Sigmoid colon (tissue), 7 donors: ENCODE results near the gene CCSER1. TPM values are rescaled to one million over a fixed set of nuclear protein-coding genes. Genes with fewer than 3 reads are reported as not detected.

Experiments used
- DNase-seq: peaks from one replicate; pipeline ENCODE4 v3.0.0-alpha.2; 2019
- H3K27ac ChIP-seq, 4 donors: fragments of 200-600 bp; sonication (generic); one replicate each; pipeline ENCODE4 v1.5.1; 2016 to 2019; ENCODE audit warnings: mild to moderate bottlenecking in 1 of 4
- H3K27me3 ChIP-seq, 3 donors: fragments of 200-600 bp; sonication (generic); one replicate each; pipeline ENCODE4 v1.5.1; 2019; ENCODE audit warnings: mild to moderate bottlenecking in 1 of 3
- H3K36me3 ChIP-seq, 4 donors: fragments of 200-600 bp; sonication (generic); one replicate each; pipeline ENCODE4 v1.5.1; 2016 to 2019
- H3K4me1 ChIP-seq, 4 donors: fragments of 200-600 bp; sonication (generic); one replicate each; pipeline ENCODE4 v1.5.1; 2017 to 2019
- H3K4me3 ChIP-seq, 4 donors: fragments of 200-600 bp; sonication (generic); one replicate each; pipeline ENCODE4 v1.5.1; 2017 to 2019; ENCODE audit warnings: mild to moderate bottlenecking in 2 of 4, moderate library complexity in 1 of 4
- H3K9me3 ChIP-seq, 4 donors: fragments of 200-600 bp in 3 of 4; sonication (generic) in 3 of 4; one replicate each; pipeline versions ENCODE4 v1.5.1 to v1.6.1; 2013 to 2019
- CTCF ChIP-seq, 4 experiments: fragments of 450-650 bp in 3 of 4; fragments of 200-600 bp in 1 of 4; IDR thresholded peaks; one replicate each; pipeline ENCODE4 v1.5.1; 2016 to 2019; ENCODE audit warnings: antibody characterized with exemption in 4 of 4, mild to moderate bottlenecking in 3 of 4, moderate library complexity in 2 of 4
- EP300 ChIP-seq, 4 donors: sonication (generic); formaldehyde crosslinking; IDR thresholded peaks; one replicate each; pipeline ENCODE4 v1.6.1; 2017; ENCODE audit warnings: antibody characterized with exemption in 4 of 4
- POLR2A ChIP-seq, 2 donors: fragments of 450-650 bp; IDR thresholded peaks; one replicate each; pipeline ENCODE4 v1.6.1; 2016; ENCODE audit warnings: antibody characterized with exemption in 2 of 2, mild to moderate bottlenecking in 2 of 2, moderate library complexity in 2 of 2
- POLR2AphosphoS5 ChIP-seq, 4 donors: sonication (generic); formaldehyde crosslinking; IDR thresholded peaks; one replicate each; pipeline ENCODE4 v1.6.1; 2017; ENCODE audit warnings: antibody characterized with exemption in 4 of 4
- WGBS, 2 donors: extraction: QIAGEN DNeasy Blood & Tissue Kit; methylation state at CpG; one replicate each; pipeline ENCODE4 v1.1.7; 2013; 5-methylcytosine and 5-hydroxymethylcytosine counted together
- intact Hi-C: fragments of 100-400 bp; cut with DNase I; formaldehyde crosslinking; loops from one replicate; pipeline ENCODE4 v1.15.1; 2023
- polyA plus RNA-seq, 3 donors: library from polyadenylated mRNA; stranded (reverse); fragments of 200-250 nt; gene quantifications; one replicate each; pipeline ENCODE4 v1.2.3, GENCODE V29; 2013
- total RNA-seq, 4 donors: library from RNA; depleted of rRNA; stranded (reverse); fragments of >200 nt; gene quantifications; one replicate each; pipeline ENCODE4 v1.1.0, GENCODE V29; 2016
- donor health status: healthy with polysubstance abuse.
- donor health status: Bipolar disorder and iron deficiency.
- donor health status: healthy.

CCSER1 gene
- total and polyA plus RNA-seq, 7 donors = 1.6 to 7.2 (median 4.2) TPM

DNA sequence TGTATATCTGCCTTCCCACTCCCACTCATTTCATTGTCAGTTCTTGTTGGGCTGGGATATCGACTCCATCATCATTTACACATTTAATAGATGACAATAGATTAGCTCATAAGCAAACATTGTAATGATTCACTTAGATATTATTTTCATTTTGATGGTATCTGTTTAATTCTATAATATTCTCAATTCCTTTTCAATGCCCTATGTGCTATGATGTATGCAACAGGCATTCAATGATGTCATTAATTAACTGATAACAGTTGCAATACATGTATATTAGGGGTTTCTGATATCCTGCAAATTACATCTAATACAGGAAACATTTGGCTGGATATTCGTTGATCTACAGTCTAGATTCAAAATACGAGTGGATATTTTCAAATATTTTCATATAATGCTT lies 850.5 kb downstream of the CCSER1 start:
- no peaks in the 10 kb centered on the region for H3K27me3 ChIP-seq
- TF ChIP-seq EP300 (IDR thresholded peaks at IDR 0.05) (no peak), POLR2A (IDR thresholded peaks at IDR 0.05) (no peak), CTCF (IDR thresholded peaks at IDR 0.05) (no peak), POLR2AphosphoS5 (IDR thresholded peaks at IDR 0.05) (no peak)
- DNase-seq = no peak
- H3K4me1 ChIP-seq = no peaks in the 10 kb centered on the region
- WGBS, 2 donors = 84% methylated on average over 3 of the region's 3 CpGs
- no peaks in the 10 kb centered on the region for H3K36me3 ChIP-seq
- intact Hi-C loops = no loop called here
- no peak overlapping the region for H3K27ac ChIP-seq
- H3K4me3 ChIP-seq = no peak overlapping the region
- H3K9me3 ChIP-seq = no peaks in the 10 kb centered on the region

DNA sequence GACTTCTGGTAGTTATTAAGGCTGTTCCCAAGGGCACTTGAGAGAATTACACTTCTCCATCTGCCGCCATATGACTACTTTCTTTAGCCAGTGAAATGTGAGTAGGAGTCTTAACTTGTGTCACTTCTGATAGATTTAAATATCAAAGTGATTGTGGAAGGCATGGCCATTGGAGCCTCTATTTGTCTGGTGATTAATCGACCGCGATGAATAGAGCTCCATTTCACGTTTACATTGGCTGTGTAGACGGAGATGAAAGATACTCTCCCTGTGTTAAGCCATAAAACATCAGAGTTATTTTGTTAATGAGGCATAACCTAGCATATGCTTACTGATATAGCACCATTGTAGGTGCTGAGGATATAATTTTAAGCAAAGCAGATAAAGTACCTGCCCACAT lies 852.4 kb downstream of the CCSER1 start:
- DNase-seq = no peak
- H3K36me3 ChIP-seq = no peaks in the 10 kb centered on the region
- no peaks in the 10 kb centered on the region for H3K27me3 ChIP-seq
- H3K4me1 ChIP-seq = no peaks in the 10 kb centered on the region
- H3K4me3 ChIP-seq = no peak overlapping the region
- no peaks in the 10 kb centered on the region for H3K9me3 ChIP-seq
- WGBS, 2 donors = 91 to 94% methylated on average over 6 of the region's 6 CpGs
- intact Hi-C loops = no loop called here
- H3K27ac ChIP-seq = no peak overlapping the region
- no peak for TF ChIP-seq POLR2A (IDR thresholded peaks at IDR 0.05)
- no peak for TF ChIP-seq EP300 (IDR thresholded peaks at IDR 0.05)
- no peak for TF ChIP-seq POLR2AphosphoS5 (IDR thresholded peaks at IDR 0.05)
- TF ChIP-seq CTCF (IDR thresholded peaks at IDR 0.05) = no peak

DNA sequence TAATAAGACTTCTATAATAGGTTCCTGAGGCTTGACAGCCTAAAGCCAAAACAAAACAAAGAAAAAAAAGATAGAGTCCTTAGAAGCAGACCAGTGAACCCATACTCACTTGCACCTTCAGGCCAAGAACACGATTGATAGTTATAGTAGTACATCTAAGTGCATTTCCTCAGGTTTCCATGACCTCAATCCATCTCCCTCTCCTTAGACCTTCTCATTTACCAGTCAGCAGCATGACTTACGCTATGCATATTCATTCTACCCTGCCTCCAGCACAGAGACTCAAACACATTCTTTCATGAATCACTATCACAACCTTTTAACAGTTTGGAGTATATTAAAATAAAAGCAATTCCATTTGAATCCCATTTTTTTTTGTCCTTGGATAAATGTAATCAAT lies 855.6 kb downstream of the CCSER1 start:
- Histone ChIP-seq H3K36me3 (no peaks in the 10 kb centered on the region), H3K4me3 (no peak overlapping the region), H3K9me3 (no peaks in the 10 kb centered on the region), H3K27ac (no peak overlapping the region), H3K27me3 (no peaks in the 10 kb centered on the region), H3K4me1 (no peaks in the 10 kb centered on the region)
- no peak for DNase-seq
- intact Hi-C loops = no loop called here
- 81 to 88% methylated on average over 2 of the region's 2 CpGs for WGBS, 2 donors
- TF ChIP-seq POLR2AphosphoS5 (IDR thresholded peaks at IDR 0.05) (no peak), POLR2A (IDR thresholded peaks at IDR 0.05) (no peak), EP300 (IDR thresholded peaks at IDR 0.05) (no peak), CTCF (IDR thresholded peaks at IDR 0.05) (no peak)

GRCh38 chr4:90990284-90990683 lies 863.1 kb downstream of the CCSER1 start:
- TF ChIP-seq CTCF (IDR thresholded peaks at IDR 0.05) = no peak
- TF ChIP-seq POLR2AphosphoS5 (IDR thresholded peaks at IDR 0.05) = no peak
- TF ChIP-seq POLR2A (IDR thresholded peaks at IDR 0.05) = no peak
- no peak for TF ChIP-seq EP300 (IDR thresholded peaks at IDR 0.05)
- intact Hi-C loops = no loop called here
- WGBS, 2 donors = 74 to 80% methylated on average over 2 of the region's 2 CpGs
- DNase-seq = no peak
- Histone ChIP-seq H3K9me3 (no peaks in the 10 kb centered on the region), H3K4me3 (no peak overlapping the region), H3K27me3 (no peaks in the 10 kb centered on the region), H3K36me3 (no peaks in the 10 kb centered on the region), H3K27ac (no peak overlapping the region), H3K4me1 (peaks cover 0 to 9% (median 0%) of the 10 kb centered on the region in 4 donors)

- 84 to 90% methylated on average over 2 of the region's 2 CpGs for WGBS, 2 donors
- DNase-seq = no peak
- intact Hi-C loops = no loop called here
These were observed 865.0 kb downstream of the CCSER1 start for GRCh38 chr4:90992213-90992612.

More at GRCh38 chr4:90992213-90992612, 865.0 kb downstream of the CCSER1 start:
- TF ChIP-seq POLR2A (IDR thresholded peaks at IDR 0.05) = no peak
- no peak for TF ChIP-seq EP300 (IDR thresholded peaks at IDR 0.05)
- no peak for TF ChIP-seq POLR2AphosphoS5 (IDR thresholded peaks at IDR 0.05)
- TF ChIP-seq CTCF (IDR thresholded peaks at IDR 0.05) = no peak
- Histone ChIP-seq H3K36me3 (no peaks in the 10 kb centered on the region), H3K4me3 (no peak overlapping the region), H3K27ac (no peak overlapping the region), H3K9me3 (no peaks in the 10 kb centered on the region), H3K27me3 (no peaks in the 10 kb centered on the region), H3K4me1 (peaks cover 0 to 16% (median 0%) of the 10 kb centered on the region in 4 donors)
